DMS153 treated with DMSO at 0.1 percent for 48 hours (cell line): ENCODE measurements around the gene FOSB.

Source experiments
- DNase-seq: peaks from one replicate; lab custom pipeline; 2025; ENCODE audit not compliant: unreplicated experiment; lab: John Stamatoyannopoulos, UW

The FOSB gene

DNA sequence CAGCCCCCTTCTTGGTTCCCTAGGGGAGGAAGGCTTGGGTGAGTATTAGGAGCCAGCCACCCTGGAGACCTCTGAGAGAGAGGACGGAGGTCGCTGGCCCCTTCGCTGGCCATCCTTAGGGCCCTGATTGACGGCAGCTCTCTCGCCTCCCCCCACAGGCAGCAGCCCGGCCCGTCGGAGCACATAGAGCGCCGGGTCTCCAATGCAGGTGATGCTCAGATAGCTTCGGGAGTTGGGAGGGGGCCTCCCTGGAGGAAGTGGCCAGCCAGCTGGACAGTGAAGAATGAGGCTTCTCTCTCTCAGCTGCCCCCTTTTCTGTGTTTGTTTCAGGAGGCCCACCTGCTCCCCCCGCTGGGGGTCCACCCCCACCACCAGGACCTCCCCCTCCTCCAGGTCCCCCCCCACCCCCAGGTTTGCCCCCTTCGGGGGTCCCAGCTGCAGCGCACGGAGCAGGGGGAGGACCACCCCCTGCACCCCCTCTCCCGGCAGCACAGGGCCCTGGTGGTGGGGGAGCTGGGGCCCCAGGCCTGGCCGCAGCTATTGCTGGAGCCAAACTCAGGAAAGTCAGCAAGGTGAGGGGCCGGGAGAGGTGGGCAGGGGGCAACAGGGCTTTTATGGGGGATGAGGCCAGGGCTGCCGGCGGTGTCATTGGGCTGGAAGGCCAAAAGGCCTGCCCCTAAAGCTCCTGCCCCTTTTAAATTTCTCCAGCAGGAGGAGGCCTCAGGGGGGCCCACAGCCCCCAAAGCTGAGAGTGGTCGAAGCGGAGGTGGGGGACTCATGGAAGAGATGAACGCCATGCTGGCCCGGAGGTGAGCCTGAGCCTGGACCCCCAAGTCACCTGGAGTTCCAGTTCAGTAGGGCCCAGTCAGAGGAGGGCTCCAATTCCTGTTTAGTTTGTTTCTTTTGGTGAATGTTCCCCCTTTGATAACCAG is 54.5 kb downstream of the FOSB start:
- no peak for DNase-seq

DNA sequence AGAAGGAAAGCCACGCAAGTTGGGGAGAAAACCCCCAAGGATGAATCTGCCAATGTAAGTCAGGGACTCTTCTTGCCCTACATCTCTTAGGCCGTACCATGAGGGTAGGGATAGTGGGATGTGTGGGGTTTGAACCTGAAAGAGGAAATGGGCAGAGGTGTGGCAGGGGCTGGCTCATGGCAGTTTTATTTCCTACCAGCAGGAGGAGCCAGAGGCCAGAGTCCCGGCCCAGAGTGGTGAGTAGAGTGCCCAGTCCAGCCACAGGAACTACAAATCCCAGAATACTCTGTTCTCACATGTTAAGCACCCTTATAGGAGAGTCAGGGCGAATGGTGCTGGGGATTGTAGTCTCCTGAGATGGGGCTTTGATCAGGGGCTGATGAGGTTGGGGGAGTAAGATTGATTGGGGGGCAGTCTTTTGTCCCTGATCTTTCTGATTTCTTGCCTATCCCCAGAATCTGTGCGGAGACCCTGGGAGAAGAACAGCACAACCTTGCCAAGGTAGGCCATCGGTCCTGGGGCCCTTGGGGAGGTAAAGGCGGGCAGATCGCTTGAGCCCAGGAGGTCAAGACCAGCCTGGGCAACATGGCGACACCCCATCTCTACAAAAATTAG is 56.0 kb downstream of the FOSB start:
- peak; percentile 78 for DNase-seq

DNA sequence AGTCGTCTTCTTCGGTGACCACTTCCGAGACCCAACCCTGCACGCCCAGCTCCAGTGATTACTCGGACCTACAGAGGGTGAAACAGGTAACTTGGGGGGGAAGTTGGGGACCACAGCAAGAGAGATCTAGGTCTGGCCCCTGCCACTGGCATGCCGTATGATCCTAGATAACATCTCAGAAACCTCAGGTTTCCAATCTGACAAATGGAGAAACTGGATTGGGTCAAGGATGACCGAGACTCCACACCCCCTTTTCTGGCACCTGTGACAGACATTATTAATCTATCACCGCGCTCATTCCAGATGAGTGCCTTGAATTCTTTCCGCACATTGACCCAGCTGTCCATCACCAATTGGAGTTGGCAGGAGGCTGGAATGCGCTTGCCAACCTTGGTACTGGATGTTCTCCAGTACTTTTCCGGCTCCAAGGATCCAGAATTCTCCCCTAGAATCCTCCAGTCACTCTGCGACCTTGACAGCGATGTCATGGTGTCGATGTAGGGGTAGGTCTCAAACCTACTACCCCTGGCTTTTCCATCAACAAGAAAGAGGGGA is 56.9 kb downstream of the FOSB start:
- DNase-seq, result no peak
